GM13976 (cell line): ENCODE data around the gene IFITM2.

Source experiments
- DNase-seq: peaks from one replicate; pipeline ENCODE4 v3.0.0; 2012; ENCODE audit warnings: low spot score
- in situ Hi-C: fragments of 300-500 bp; cut with MboI; formaldehyde crosslinking; loops from one replicate; pipeline ENCODE4 v1.12.0; 2022; ENCODE audit warnings: low sequenced_read_pairs, mixed read lengths, inconsistent platforms; ENCODE audit not compliant: unreplicated experiment
- TF ChIP-seq, protein P1 (sequence below): IDR thresholded peaks from 2 replicates; pipeline ENCODE4 v1.5.1; 2012; ENCODE audit warnings: borderline replicate concordance, mild to moderate bottlenecking; ENCODE audit not compliant: insufficient read depth; ENCODE audit errors: extremely low read depth, missing control alignments, control extremely low read depth

Gene IFITM2

DNA sequence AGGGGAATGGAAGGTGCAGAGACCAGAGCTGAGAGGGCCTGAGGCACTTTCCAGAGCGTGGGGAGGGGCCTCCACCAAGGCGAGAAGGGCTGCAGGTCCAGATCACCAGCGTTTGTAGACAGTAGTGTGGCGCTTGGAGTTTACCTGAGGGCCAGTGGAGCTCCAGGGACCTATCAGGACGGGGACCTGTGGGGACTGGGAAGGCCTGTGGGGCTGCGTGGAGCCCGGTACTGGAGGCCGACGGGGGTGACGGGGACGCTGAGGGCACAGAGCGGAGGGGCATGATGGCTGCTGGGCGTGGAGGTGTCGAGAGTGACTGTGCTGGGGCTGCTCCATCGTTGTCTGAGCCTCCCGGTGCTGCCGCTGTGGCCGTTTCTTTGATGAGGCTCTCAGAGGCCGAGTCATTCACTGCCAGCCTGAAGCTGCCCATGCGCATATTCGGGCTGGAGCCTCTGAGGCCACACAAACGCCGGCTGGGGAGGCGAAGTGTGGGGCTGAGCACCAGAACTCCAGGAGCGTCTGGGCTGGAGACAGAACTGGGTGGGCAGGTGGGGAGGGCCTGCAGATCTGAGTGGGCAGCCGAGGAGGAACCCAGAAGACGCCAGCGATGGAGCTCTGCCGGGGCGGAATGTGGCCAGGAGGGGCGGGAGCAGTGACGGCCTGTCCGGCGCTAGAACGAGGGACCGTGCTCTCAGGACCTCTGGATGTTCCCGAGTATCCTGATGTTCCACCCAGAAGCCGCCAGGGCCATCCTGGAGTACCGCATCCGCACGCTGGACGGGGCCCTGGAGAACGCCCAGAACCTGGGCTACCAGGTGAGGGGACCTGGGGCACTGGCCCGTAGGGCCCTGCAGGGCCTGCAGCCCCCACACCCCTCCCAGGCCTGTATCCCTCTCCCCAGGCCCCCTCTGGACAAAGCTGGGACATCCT, 16.1 kb upstream of the IFITM2 start:
- in situ Hi-C loops = no loop called here
- DNase-seq = no peak

DNA sequence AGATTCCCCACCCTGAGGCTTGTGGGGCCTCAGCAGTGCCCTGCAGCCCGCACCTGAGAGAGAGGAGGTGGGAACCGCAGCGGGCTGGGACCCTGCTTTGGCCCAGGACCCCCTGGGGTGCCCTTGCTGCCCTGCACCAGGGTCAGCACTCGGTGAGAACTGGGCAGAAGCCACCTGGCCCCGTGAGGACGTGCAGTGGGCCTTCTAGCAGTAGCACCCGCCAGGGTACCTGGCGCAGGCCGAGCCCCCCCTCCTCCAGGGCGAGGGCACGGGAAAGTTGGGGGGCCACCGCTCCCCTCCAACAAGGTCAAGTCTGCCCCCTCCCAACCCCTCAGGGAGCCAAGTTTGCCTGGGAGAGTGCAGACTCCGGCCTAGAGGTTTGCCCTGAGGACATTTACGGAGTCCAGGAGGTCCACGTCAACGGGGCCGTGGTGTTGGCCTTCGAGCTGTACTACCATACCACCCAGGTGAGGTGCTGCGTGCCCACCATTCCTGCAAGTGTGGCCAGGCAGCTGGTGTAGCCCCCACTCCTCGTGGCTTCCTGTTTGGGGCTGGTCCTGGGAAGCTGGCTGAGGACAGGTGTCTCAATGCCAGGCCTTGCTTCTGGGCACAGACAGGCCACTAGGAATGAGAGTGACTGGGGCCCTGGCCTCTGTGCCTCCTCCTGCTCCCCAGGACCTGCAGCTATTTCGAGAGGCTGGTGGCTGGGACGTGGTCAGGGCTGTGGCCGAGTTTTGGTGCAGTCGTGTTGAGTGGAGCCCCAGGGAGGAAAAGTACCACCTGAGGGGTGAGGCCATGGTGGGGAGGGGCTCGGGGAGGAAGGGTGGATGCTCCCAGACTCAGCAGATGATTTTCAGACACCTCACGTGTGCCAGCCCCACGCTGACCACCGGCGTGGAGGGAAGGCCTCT, 15.2 kb upstream of the IFITM2 start:
- in situ Hi-C loops = no loop called here
- TF ChIP-seq, protein P1, sequence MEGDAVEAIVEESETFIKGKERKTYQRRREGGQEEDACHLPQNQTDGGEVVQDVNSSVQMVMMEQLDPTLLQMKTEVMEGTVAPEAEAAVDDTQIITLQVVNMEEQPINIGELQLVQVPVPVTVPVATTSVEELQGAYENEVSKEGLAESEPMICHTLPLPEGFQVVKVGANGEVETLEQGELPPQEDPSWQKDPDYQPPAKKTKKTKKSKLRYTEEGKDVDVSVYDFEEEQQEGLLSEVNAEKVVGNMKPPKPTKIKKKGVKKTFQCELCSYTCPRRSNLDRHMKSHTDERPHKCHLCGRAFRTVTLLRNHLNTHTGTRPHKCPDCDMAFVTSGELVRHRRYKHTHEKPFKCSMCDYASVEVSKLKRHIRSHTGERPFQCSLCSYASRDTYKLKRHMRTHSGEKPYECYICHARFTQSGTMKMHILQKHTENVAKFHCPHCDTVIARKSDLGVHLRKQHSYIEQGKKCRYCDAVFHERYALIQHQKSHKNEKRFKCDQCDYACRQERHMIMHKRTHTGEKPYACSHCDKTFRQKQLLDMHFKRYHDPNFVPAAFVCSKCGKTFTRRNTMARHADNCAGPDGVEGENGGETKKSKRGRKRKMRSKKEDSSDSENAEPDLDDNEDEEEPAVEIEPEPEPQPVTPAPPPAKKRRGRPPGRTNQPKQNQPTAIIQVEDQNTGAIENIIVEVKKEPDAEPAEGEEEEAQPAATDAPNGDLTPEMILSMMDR = no peak
- no peak for DNase-seq

More for the DNA sequence above, 16.1 kb upstream of the IFITM2 start:
- TF ChIP-seq, protein P1 = no peak

DNA sequence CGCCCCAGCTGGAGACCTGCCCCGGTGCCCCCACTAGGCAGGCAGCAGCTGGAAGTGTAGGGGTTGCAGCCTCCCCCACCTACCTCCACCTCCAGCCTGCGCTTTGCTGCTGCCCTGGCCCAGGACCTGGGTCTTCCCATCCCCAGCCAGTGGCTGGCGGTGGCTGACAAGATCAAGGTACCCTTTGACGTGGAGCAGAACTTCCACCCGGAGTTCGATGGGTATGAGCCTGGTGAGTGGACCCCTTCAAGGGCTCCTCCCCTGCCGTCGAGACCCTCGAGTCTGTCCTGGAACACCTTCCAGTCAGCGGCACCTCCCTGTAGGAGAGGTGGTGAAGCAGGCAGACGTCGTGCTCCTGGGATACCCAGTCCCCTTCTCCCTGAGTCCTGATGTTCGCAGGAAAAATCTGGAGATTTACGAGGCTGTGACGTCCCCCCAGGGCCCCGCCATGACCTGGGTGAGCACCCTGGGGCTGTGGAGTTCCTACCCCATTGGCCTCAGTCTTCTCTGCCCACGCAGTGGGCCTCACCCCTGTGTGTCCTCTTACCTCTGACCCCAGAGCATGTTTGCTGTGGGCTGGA, 14.3 kb upstream of the IFITM2 start:
- in situ Hi-C loops = no loop called here
- DNase-seq = no peak
- TF ChIP-seq, protein P1 = no peak

DNA sequence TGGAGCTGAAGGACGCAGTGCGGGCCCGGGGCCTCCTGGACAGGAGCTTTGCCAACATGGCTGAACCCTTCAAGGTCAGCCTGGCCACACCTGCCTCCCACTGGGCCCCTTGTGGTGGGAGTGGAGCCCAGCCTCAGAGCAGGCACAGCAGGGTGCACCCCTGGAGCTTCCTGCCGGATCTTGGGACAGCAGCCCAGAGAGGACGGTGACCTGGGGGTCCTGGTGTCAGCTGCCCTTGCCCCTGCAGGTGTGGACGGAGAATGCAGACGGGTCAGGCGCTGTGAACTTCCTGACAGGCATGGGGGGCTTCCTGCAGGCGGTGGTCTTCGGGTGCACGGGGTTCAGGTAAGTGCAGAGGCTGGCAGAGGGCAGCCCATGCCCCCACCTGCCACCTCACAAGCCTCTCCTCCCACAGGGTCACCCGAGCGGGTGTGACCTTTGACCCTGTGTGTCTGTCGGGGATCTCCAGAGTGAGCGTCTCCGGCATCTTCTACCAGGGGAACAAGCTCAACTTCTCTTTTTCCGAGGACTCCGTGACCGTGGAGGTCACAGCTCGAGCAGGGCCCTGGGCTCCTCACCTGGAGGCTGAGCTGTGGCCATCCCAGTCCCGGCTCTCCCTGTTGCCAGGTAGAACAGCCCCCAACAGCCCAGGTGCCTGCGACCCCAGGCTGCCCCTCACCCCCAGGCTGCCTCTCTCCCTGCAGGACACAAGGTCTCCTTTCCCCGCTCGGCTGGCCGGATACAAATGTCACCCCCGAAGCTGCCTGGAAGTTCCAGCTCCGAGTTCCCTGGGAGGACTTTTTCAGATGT, 13.6 kb upstream of the IFITM2 start:
- no peak for DNase-seq
- in situ Hi-C loops = no loop called here
- TF ChIP-seq, protein P1 = no peak

DNA sequence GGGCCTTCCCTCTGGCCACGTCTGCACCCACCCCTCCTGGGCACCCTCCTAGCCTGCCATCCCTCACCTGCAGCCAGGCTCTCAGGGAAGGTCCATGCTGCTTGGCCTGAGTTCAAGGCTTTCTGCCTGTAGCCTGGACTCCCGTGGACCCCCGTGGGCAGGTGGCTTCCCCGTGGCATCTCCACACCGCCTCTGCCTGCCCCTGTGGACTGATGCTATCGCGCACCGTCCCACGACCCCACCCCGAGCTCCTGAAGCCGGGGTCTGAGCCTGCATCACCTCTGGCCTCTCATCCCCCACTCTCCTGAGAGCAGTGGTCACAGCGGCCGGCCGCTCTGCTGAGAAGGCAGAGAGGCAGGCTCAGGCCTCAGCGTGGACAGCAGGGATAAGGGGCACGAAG, 12.8 kb upstream of the IFITM2 start:
- DNase-seq = no peak
- in situ Hi-C loops = no loop called here
- TF ChIP-seq, protein P1 = no peak
